GM19372 (cell line): ENCODE data around the gene ANKRD55.

Source experiments
- ATAC-seq: cut with Tn5 transposase; IDR thresholded peaks from one replicate; pipeline ENCODE4 v1.9.1; 2021; ENCODE audit warnings: mild to moderate bottlenecking, low read depth, moderate library complexity; ENCODE audit not compliant: unreplicated experiment

The ANKRD55 gene

GRCh38 chr5:56056875-56057274 lies 176.3 kb downstream of the ANKRD55 start:
- ATAC-seq, result no peak

GRCh38 chr5:56055859-56056258 lies 177.3 kb downstream of the ANKRD55 start:
- ATAC-seq, result no peak

GRCh38 chr5:56055287-56055686 lies 177.8 kb downstream of the ANKRD55 start:
- ATAC-seq, result no peak

GRCh38 chr5:56054666-56055065 lies 178.5 kb downstream of the ANKRD55 start:
- no peak for ATAC-seq

GRCh38 chr5:56053363-56053762 lies 179.8 kb downstream of the ANKRD55 start:
- no peak for ATAC-seq

GRCh38 chr5:56052735-56053134 lies 180.4 kb downstream of the ANKRD55 start:
- no peak for ATAC-seq

- no peak for ATAC-seq
Observed at GRCh38 chr5:56050551-56051255, 182.4 kb downstream of the ANKRD55 start.
